ENCODE results near the gene TACC2. TPM values are rescaled to one million over a fixed set of nuclear protein-coding genes. Genes with fewer than 3 reads are reported as not detected.
"Not testable (repeated sequence)": the region's sequence is repeated elsewhere in the genome, so short reads cannot be mapped to it uniquely, and the experiment has no call there.

The TACC2 gene
- total RNA-seq, 4 donors from 2014 or later: 31.0 to 52.5 (median 42.2) TPM

DNA sequence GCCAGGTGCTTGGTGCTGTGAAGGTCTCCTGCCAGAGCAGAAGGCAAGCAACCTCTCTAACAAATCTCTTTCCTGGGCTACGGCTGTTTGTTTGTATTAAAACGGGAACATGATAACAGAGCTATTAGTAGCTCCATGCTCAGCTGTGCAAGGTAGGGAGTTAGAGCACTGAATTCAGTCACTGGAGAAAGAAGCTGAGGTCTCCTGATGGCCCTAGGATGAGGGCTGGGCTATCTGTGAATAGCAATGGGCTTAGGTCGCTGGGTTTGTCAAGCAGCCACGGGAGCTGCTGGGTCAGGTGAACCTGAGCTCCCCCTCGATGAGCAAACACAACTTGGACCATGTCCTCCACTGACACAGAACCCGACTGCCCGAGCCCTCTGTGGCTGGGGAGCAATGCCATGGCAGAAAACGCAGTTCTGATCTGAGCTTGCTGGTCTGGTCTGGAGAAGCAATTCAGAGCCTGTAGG, 24.4 kb downstream of the TACC2 start:
- no peaks in the 10 kb centered on the region for H3K9me3 ChIP-seq
- H3K4me1 ChIP-seq: no peaks in the 10 kb centered on the region
- no peak for DNase-seq (ENCODE audit: low spot score in 2 of 2)
- H3K27me3 ChIP-seq: no peaks in the 10 kb centered on the region
- no peak overlapping the region for H3K4me3 ChIP-seq
- TF ChIP-seq, protein P1, sequence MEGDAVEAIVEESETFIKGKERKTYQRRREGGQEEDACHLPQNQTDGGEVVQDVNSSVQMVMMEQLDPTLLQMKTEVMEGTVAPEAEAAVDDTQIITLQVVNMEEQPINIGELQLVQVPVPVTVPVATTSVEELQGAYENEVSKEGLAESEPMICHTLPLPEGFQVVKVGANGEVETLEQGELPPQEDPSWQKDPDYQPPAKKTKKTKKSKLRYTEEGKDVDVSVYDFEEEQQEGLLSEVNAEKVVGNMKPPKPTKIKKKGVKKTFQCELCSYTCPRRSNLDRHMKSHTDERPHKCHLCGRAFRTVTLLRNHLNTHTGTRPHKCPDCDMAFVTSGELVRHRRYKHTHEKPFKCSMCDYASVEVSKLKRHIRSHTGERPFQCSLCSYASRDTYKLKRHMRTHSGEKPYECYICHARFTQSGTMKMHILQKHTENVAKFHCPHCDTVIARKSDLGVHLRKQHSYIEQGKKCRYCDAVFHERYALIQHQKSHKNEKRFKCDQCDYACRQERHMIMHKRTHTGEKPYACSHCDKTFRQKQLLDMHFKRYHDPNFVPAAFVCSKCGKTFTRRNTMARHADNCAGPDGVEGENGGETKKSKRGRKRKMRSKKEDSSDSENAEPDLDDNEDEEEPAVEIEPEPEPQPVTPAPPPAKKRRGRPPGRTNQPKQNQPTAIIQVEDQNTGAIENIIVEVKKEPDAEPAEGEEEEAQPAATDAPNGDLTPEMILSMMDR (IDR thresholded peaks at IDR 0.05): no peak
- TF ChIP-seq POLR2A (IDR thresholded peaks at IDR 0.05) (no peak), EP300 (IDR thresholded peaks at IDR 0.05) (no peak)
- no peak overlapping the region for H3K27ac ChIP-seq
- no peaks in the 10 kb centered on the region for H3K36me3 ChIP-seq
- WGBS, 2 donors: 75 to 80% methylated on average over 6 to 8 of the region's 8 CpGs

DNA sequence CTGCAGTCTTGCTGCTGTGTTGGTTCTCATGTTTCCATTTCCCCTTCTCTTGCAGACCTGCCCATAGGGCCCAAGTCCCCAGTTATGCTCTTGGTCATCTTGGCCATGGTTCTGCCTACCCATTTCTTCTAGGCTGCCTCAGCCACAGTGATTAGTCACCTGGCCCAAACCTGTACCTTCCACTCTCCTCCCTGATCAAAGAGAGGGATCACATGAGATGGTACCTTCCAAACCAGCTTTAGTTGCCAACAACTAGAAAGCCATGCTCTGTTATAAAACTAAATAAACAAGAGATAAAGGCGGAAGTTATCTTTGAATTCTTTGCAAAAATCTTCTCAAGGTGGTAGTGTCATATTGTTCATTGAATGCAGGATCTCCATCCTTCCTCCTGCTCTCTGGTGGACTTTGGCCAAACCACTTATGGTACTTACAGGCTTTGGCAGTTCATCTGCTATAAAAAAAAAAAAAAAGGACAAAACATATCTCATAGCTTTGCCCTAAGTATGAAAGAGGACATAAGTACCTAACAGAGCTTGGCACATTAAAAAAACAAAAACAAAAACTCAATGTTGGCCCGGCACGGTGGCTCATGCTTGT, 25.8 kb downstream of the TACC2 start:
- no peak overlapping the region for H3K27ac ChIP-seq
- H3K9me3 ChIP-seq: no peaks in the 10 kb centered on the region
- H3K4me3 ChIP-seq: no peak overlapping the region
- H3K36me3 ChIP-seq: no peaks in the 10 kb centered on the region
- peaks cover 0 to 8% (median 0%) of the 10 kb centered on the region in 4 donors for H3K4me1 ChIP-seq
- 60 to 78% methylated on average over 3 of the region's 3 CpGs for WGBS, 2 donors
- H3K27me3 ChIP-seq: no peaks in the 10 kb centered on the region
- DNase-seq (ENCODE audit: low spot score in 2 of 2): no peak
- TF ChIP-seq EP300 (IDR thresholded peaks at IDR 0.05): no peak
- TF ChIP-seq POLR2A (IDR thresholded peaks at IDR 0.05): no peak

DNA sequence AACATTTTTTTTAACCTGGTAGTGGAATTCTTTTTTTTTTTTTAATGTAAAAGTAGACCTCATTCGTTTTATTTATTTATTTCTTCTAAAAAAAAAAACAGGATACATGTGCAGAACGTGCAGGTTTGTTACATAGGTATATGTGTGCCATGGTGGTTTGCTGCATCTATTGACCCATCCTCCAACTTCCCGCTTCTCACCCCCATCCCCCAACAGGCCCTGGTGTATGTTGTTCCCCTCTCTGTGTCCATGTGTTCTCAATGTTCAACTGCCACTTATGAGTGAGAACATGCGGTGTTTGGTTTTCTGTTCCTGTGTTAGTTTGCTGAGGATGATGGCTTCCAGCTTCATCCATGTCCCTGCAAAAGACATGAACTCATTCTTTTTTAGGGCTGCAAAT, 29.0 kb downstream of the TACC2 start:
- not testable (repeated sequence) for H3K4me1 ChIP-seq; H3K27me3 ChIP-seq; H3K27ac ChIP-seq; H3K36me3 ChIP-seq; H3K4me3 ChIP-seq; DNase-seq (ENCODE audit: low spot score in 2 of 2); H3K9me3 ChIP-seq
- WGBS, 2 donors: 78 to 79% methylated on average over 4 of the region's 4 CpGs

DNA sequence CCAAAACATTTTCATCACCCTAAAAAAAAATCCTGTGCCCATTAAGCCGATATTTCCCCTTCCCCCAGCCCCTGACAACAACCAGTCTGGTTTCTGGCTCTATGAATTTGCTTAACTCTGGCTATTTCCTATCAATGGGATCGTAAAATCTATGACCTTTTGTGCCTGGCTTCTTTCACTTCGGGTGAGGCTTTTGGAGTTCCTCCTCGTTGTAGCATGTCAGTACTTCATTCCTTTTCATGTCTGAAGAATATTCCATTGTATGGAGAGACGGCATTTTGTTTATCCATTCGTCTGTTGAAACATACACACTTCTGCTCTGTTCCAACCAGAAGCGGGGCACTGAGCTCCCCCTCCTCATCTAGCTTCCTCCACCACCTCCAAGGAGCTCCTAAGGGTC, 29.5 kb downstream of the TACC2 start:
- TF ChIP-seq, protein P1 (IDR thresholded peaks at IDR 0.05): no peak
- TF ChIP-seq EP300 (IDR thresholded peaks at IDR 0.05) (no peak), POLR2A (IDR thresholded peaks at IDR 0.05) (no peak)
- WGBS, 2 donors: 27 to 37% methylated on average over 7 of the region's 7 CpGs
- Histone ChIP-seq H3K27ac (peak overlapping the region in 2 of 4 donors; percentile 4 to 58), H3K4me1 (peaks cover 0 to 8% (median 0%) of the 10 kb centered on the region in 4 donors), H3K36me3 (no peaks in the 10 kb centered on the region), H3K27me3 (no peaks in the 10 kb centered on the region), H3K9me3 (no peaks in the 10 kb centered on the region), H3K4me3 (peak overlapping the region in 2 of 4 donors; percentile 11 to 24)
- no peak for DNase-seq (ENCODE audit: low spot score in 2 of 2)

DNA sequence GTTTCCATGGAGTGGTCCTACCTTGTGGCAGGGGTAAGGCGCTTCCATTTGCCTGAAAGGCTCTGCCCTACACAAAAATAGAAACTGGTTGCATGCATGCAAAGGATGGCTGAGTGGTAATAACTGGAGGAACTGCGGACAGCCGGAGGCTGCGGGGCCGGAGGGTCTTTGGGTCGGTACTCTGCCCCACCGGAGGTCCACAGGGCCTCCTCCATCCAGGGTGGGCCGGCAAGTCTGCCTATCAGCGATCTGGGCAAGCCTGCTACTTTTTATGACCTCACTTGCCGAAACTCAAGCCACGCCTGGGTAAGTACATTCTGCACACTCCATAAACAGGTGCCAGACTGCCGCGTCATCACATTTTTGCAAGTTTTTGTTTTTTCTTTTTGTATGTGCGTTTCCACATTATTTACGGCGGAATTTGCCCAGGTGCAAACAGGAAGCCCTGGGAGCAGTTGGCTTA, 30.0 kb downstream of the TACC2 start:
- 50 to 60% methylated on average over 16 of the region's 16 CpGs for WGBS, 2 donors
- Histone ChIP-seq H3K9me3 (no peaks in the 10 kb centered on the region), H3K27me3 (no peaks in the 10 kb centered on the region), H3K27ac (peak overlapping the region in 2 of 4 donors; percentile 4 to 58), H3K4me3 (peak overlapping the region in 2 of 4 donors; percentile 11 to 24), H3K4me1 (peaks cover 0 to 8% (median 0%) of the 10 kb centered on the region in 4 donors), H3K36me3 (no peaks in the 10 kb centered on the region)
- TF ChIP-seq POLR2A (IDR thresholded peaks at IDR 0.05) (no peak), EP300 (IDR thresholded peaks at IDR 0.05) (no peak)
- no peak for DNase-seq (ENCODE audit: low spot score in 2 of 2)

DNA sequence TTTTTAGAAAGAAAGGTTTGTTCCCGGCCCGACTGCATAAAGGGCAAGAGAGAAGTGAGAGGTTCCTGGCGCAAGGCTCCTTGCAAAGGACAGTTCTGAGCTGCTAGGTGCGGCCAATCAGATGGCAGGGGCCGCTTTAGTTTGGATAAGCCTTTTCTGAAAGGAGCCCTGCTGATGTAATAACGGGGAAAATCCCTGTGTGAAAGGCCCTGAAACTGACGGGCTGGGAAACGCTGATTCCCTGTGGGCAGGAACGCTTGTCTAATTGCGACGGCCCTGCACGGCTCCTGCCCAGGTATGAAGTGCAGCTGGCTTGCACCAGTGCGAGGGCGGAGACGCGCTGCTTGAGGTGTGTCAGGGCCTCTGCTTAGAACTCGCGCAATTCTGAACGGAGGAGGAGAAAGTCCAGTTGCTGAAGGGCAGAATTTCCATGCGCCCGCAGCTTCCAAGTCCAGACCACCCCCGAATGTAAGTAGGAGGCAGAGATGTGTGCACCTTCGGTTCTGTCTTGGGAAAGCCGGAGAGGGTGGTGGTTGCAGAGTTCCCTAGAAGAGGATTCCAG, 30.5 kb downstream of the TACC2 start:
- Histone ChIP-seq H3K9me3 (no peaks in the 10 kb centered on the region), H3K4me1 (peaks cover 0 to 8% (median 0%) of the 10 kb centered on the region in 4 donors), H3K27me3 (no peaks in the 10 kb centered on the region), H3K4me3 (peak overlapping the region in 2 of 4 donors; percentile 11 to 24), H3K36me3 (no peaks in the 10 kb centered on the region), H3K27ac (peak overlapping the region in 1 of 4 donors; percentile 51)
- TF ChIP-seq, protein P1 (IDR thresholded peaks at IDR 0.05): no peak
- TF ChIP-seq POLR2A (IDR thresholded peaks at IDR 0.05): no peak
- no peak for TF ChIP-seq EP300 (IDR thresholded peaks at IDR 0.05)
- DNase-seq (ENCODE audit: low spot score in 2 of 2): no peak
- WGBS, 2 donors: 52 to 62% methylated on average over 24 of the region's 24 CpGs

Data from tibial nerve (tissue), 4 donors.